IPS-NIHi7 (cell line): Measurements from ENCODE around the gene HNRNPA1.
"Not testable (repeated sequence)": the region's sequence is repeated elsewhere in the genome, so short reads cannot be mapped to it uniquely, and the experiment has no call there.

Experiments used
- DNase-seq: peaks from one replicate; pipeline ENCODE4 v3.0.0; 2012; ENCODE audit warnings: mixed read lengths; ENCODE audit errors: extremely low spot score

HNRNPA1 gene

GRCh38 chr12:54280468-54281260 lies at the start of gene HNRNPA1:
TSS of gene HNRNPA1 (plus strand) at chr12:54280726. CDS start at chr12:54280808, 82 bp downstream.
- DNase-seq, result peak; percentile 91

GRCh38 chr12:54231269-54231668 lies 49.3 kb upstream of the HNRNPA1 start:
- not testable (repeated sequence) for DNase-seq

- DNase-seq, result no peak
Observed at GRCh38 chr12:54232790-54233189, 47.7 kb upstream of the HNRNPA1 start.

GRCh38 chr12:54238531-54238930 lies 42.0 kb upstream of the HNRNPA1 start:
- DNase-seq, result no peak

- no peak for DNase-seq
Observed at GRCh38 chr12:54239620-54240019, 40.9 kb upstream of the HNRNPA1 start.

- DNase-seq, result no peak
Observed at GRCh38 chr12:54240129-54240528, 40.4 kb upstream of the HNRNPA1 start.

GRCh38 chr12:54240971-54241588 lies 39.4 kb upstream of the HNRNPA1 start:
- no peak for DNase-seq

- no peak for DNase-seq
Observed at GRCh38 chr12:54246011-54246641, 34.4 kb upstream of the HNRNPA1 start.

- DNase-seq, result no peak
Observed at GRCh38 chr12:54249489-54249888, 31.0 kb upstream of the HNRNPA1 start.

GRCh38 chr12:54251667-54252284 lies 28.8 kb upstream of the HNRNPA1 start:
- peak; percentile 52 for DNase-seq

- DNase-seq, result no peak
Observed at GRCh38 chr12:54253240-54253639, 27.3 kb upstream of the HNRNPA1 start.

GRCh38 chr12:54257332-54257731 lies 23.2 kb upstream of the HNRNPA1 start:
- no peak for DNase-seq

GRCh38 chr12:54258201-54258681 lies 22.3 kb upstream of the HNRNPA1 start:
- no peak for DNase-seq

- peak; percentile 95 for DNase-seq
Observed at GRCh38 chr12:54259194-54260011, 21.1 kb upstream of the HNRNPA1 start.

GRCh38 chr12:54261815-54262402 lies 18.6 kb upstream of the HNRNPA1 start:
- no peak for DNase-seq

GRCh38 chr12:54262403-54262925 lies 18.1 kb upstream of the HNRNPA1 start:
- no peak for DNase-seq

- no peak for DNase-seq
Observed at GRCh38 chr12:54265364-54265812, 15.1 kb upstream of the HNRNPA1 start.

- DNase-seq, result no peak
Observed at GRCh38 chr12:54266852-54267251, 13.7 kb upstream of the HNRNPA1 start.

- DNase-seq, result no peak
Observed at GRCh38 chr12:54270345-54270744, 10.2 kb upstream of the HNRNPA1 start.

- DNase-seq, result no peak
Observed at GRCh38 chr12:54272214-54272613, 8.3 kb upstream of the HNRNPA1 start.

GRCh38 chr12:54273981-54274380 lies 6.5 kb upstream of the HNRNPA1 start:
- DNase-seq, result no peak
